Mucosa of stomach (tissue), 1 donor: ENCODE data around the gene FAM13C.

ENCODE experiments used
- H3K27me3 ChIP-seq: one replicate; pipeline ENCODE4 v1.7.0; 2013; ENCODE audit warnings: mild to moderate bottlenecking, low read length; ENCODE audit not compliant: control insufficient read depth, insufficient read depth
- H3K36me3 ChIP-seq: one replicate; pipeline ENCODE4 v1.7.0; 2013; ENCODE audit warnings: low read length; ENCODE audit not compliant: control insufficient read depth, insufficient read depth
- H3K4me1 ChIP-seq: one replicate; pipeline ENCODE4 v1.7.0; 2013; ENCODE audit warnings: mild to moderate bottlenecking, low read length; ENCODE audit not compliant: control insufficient read depth, insufficient read depth
- H3K4me3 ChIP-seq: one replicate; pipeline ENCODE4 v1.7.0; 2013; ENCODE audit warnings: low read length
- H3K9ac ChIP-seq: one replicate; pipeline ENCODE4 v1.7.0; 2013; ENCODE audit warnings: mild to moderate bottlenecking, low read length, moderate library complexity
- H3K9me3 ChIP-seq: one replicate; pipeline ENCODE4 v1.7.0; 2013; ENCODE audit warnings: mild to moderate bottlenecking, low read length, moderate library complexity; ENCODE audit not compliant: control insufficient read depth
- donor health status: Pancreatic carcinoma.

The FAM13C gene

GRCh38 chr10:59360605-59361405 lies 1.5 kb downstream of the FAM13C start:
- Histone ChIP-seq H3K36me3 (no peaks in the 10 kb centered on the region), H3K27me3 (peaks cover 5% of the 10 kb centered on the region), H3K9ac (no peak overlapping the region), H3K9me3 (no peaks in the 10 kb centered on the region), H3K4me3 (no peak overlapping the region), H3K4me1 (no peaks in the 10 kb centered on the region)

GRCh38 chr10:59358576-59358975 lies 3.8 kb downstream of the FAM13C start:
- H3K4me1 ChIP-seq: no peaks in the 10 kb centered on the region
- no peaks in the 10 kb centered on the region for H3K9me3 ChIP-seq
- H3K27me3 ChIP-seq: peaks cover 5% of the 10 kb centered on the region
- no peak overlapping the region for H3K4me3 ChIP-seq
- H3K36me3 ChIP-seq: no peaks in the 10 kb centered on the region
- H3K9ac ChIP-seq: no peak overlapping the region

GRCh38 chr10:59354434-59354833 lies 7.9 kb downstream of the FAM13C start:
- Histone ChIP-seq H3K9me3 (no peaks in the 10 kb centered on the region), H3K36me3 (no peaks in the 10 kb centered on the region), H3K4me3 (no peak overlapping the region), H3K27me3 (no peaks in the 10 kb centered on the region), H3K4me1 (no peaks in the 10 kb centered on the region), H3K9ac (no peak overlapping the region)

- Histone ChIP-seq H3K4me3 (no peak overlapping the region), H3K9ac (no peak overlapping the region), H3K36me3 (no peaks in the 10 kb centered on the region), H3K9me3 (no peaks in the 10 kb centered on the region), H3K27me3 (no peaks in the 10 kb centered on the region), H3K4me1 (no peaks in the 10 kb centered on the region)
Measured at GRCh38 chr10:59350558-59350957, 11.8 kb downstream of the FAM13C start.

GRCh38 chr10:59346321-59346720 lies 16.0 kb downstream of the FAM13C start:
- Histone ChIP-seq H3K36me3 (no peaks in the 10 kb centered on the region), H3K9ac (no peak overlapping the region), H3K4me1 (no peaks in the 10 kb centered on the region), H3K27me3 (no peaks in the 10 kb centered on the region), H3K9me3 (no peaks in the 10 kb centered on the region), H3K4me3 (no peak overlapping the region)

- Histone ChIP-seq H3K9ac (no peak overlapping the region), H3K4me1 (no peaks in the 10 kb centered on the region), H3K36me3 (no peaks in the 10 kb centered on the region), H3K9me3 (no peaks in the 10 kb centered on the region), H3K4me3 (no peak overlapping the region), H3K27me3 (no peaks in the 10 kb centered on the region)
Measured at GRCh38 chr10:59342723-59343122, 19.6 kb downstream of the FAM13C start.

- no peaks in the 10 kb centered on the region for H3K4me1 ChIP-seq
- no peaks in the 10 kb centered on the region for H3K36me3 ChIP-seq
- H3K4me3 ChIP-seq: no peak overlapping the region
- no peaks in the 10 kb centered on the region for H3K9me3 ChIP-seq
- H3K27me3 ChIP-seq: no peaks in the 10 kb centered on the region
- H3K9ac ChIP-seq: no peak overlapping the region
Measured at GRCh38 chr10:59342000-59342399, 20.3 kb downstream of the FAM13C start.

GRCh38 chr10:59340285-59340684 lies 22.1 kb downstream of the FAM13C start:
- Histone ChIP-seq H3K27me3 (no peaks in the 10 kb centered on the region), H3K36me3 (no peaks in the 10 kb centered on the region), H3K4me1 (no peaks in the 10 kb centered on the region), H3K9ac (no peak overlapping the region), H3K9me3 (no peaks in the 10 kb centered on the region), H3K4me3 (no peak overlapping the region)

GRCh38 chr10:59339351-59339750 lies 23.0 kb downstream of the FAM13C start:
- no peaks in the 10 kb centered on the region for H3K4me1 ChIP-seq
- no peaks in the 10 kb centered on the region for H3K27me3 ChIP-seq
- no peaks in the 10 kb centered on the region for H3K9me3 ChIP-seq
- no peaks in the 10 kb centered on the region for H3K36me3 ChIP-seq
- no peak overlapping the region for H3K4me3 ChIP-seq
- H3K9ac ChIP-seq: no peak overlapping the region

- Histone ChIP-seq H3K36me3 (no peaks in the 10 kb centered on the region), H3K9me3 (no peaks in the 10 kb centered on the region), H3K9ac (no peak overlapping the region), H3K4me1 (no peaks in the 10 kb centered on the region), H3K27me3 (no peaks in the 10 kb centered on the region), H3K4me3 (no peak overlapping the region)
Measured at GRCh38 chr10:59337201-59337652, 25.1 kb downstream of the FAM13C start.

GRCh38 chr10:59336632-59337031 lies 25.7 kb downstream of the FAM13C start:
- no peaks in the 10 kb centered on the region for H3K4me1 ChIP-seq
- H3K9ac ChIP-seq: no peak overlapping the region

GRCh38 chr10:59335497-59335896 lies 26.9 kb downstream of the FAM13C start:
- Histone ChIP-seq H3K9ac (no peak overlapping the region), H3K9me3 (no peaks in the 10 kb centered on the region), H3K4me3 (no peak overlapping the region), H3K36me3 (no peaks in the 10 kb centered on the region), H3K4me1 (no peaks in the 10 kb centered on the region), H3K27me3 (no peaks in the 10 kb centered on the region)

More at GRCh38 chr10:59336632-59337031, 25.7 kb downstream of the FAM13C start:
- no peaks in the 10 kb centered on the region for H3K27me3 ChIP-seq
- H3K36me3 ChIP-seq: no peaks in the 10 kb centered on the region
- no peaks in the 10 kb centered on the region for H3K9me3 ChIP-seq
- H3K4me3 ChIP-seq: no peak overlapping the region
